ENCODE results near the gene GALK2. TPM values are rescaled to one million over a fixed set of nuclear protein-coding genes. Genes with fewer than 3 reads are reported as not detected.

The GALK2 gene
- total RNA-seq, 6 experiments from 2014 or later = 22.5 to 35.4 (median 29.4) TPM

DNA sequence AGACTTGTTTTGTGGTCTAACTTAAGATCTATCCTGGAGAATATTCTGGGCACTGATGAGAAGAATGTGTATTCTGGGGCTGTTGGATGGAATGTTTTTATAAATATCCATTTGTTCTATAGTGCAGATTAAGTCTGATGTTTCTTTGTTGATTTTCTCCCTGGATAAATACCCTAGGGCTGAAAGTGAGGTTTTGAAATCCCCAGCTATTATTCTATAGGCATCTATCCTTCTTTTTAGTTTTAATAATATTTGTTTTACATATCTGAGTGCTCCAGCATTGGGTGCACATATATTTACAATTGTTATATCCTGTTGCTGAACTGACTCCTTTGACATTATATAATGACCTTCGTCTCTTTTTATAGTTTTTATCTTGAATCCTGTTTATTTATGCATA, 42.9 kb downstream of the GALK2 start:
- no peak overlapping the region for H3K27ac ChIP-seq
- intact Hi-C loops (cut with DNase I) = no loop called here
- H3K9me3 ChIP-seq = no peaks in the 10 kb centered on the region
- no peaks in the 10 kb centered on the region for H3K4me1 ChIP-seq
- TF ChIP-seq, protein P1, sequence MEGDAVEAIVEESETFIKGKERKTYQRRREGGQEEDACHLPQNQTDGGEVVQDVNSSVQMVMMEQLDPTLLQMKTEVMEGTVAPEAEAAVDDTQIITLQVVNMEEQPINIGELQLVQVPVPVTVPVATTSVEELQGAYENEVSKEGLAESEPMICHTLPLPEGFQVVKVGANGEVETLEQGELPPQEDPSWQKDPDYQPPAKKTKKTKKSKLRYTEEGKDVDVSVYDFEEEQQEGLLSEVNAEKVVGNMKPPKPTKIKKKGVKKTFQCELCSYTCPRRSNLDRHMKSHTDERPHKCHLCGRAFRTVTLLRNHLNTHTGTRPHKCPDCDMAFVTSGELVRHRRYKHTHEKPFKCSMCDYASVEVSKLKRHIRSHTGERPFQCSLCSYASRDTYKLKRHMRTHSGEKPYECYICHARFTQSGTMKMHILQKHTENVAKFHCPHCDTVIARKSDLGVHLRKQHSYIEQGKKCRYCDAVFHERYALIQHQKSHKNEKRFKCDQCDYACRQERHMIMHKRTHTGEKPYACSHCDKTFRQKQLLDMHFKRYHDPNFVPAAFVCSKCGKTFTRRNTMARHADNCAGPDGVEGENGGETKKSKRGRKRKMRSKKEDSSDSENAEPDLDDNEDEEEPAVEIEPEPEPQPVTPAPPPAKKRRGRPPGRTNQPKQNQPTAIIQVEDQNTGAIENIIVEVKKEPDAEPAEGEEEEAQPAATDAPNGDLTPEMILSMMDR (IDR thresholded peaks at IDR 0.05) = no peak
- no peak for TF ChIP-seq POLR2A (IDR thresholded peaks at IDR 0.05)
- DNase-seq = no peak
- ATAC-seq = no peak
- 86% methylated on average over 1 of the region's 1 CpG for WGBS (ENCODE audit: insufficient coverage, low coverage, low lambda C conversion rate, missing lambda C conversion rate)
- H3K27me3 ChIP-seq = no peaks in the 10 kb centered on the region
- no peak overlapping the region for H3K4me3 ChIP-seq
- no peaks in the 10 kb centered on the region for H3K36me3 ChIP-seq

DNA sequence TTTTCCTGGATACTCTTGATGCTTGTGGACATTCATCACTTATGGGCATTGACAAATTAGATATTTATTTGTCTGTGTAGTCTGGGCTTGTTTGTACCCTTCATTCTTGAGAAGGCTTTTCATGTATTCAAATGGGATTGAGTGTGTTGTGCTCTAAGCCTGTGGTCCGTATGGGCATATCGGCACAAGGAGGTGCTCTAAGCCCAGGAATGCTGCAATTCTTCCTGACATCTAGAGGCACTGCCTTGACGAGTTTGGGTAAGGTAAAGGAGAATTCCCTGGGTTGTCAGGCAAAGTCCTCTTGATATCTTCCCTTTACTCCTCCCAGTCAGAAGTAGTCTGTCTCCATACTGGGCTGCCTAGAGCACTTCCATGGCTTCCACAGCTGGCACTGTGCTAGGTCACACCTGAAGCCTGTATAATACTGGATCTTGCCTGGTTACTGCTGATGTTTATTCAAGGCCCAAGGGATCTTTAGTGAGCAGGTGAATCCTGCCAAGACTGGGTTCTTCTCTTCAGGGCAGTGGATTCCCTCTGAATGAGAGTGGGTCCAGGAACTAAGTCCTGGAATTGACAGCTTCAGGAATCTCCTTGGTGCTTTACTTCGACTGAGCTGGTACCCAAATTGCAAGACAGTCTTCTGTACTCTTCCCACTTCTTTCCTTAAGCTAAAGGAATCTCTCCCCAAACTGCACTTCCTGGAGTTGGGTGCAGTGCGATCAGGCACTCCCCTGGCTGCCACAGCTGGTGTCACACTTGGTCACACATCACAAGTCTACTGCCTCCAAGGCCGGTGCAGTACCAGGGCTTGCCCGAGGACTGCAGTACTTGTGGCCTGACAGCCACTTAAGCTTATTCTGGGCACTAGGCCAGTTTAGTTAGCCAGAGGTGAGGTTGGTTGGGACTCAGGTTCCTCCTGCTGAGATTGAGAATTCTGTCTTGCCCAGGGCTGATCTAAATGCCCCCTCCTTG, 46.0 kb downstream of the GALK2 start:
- ATAC-seq (peak; percentile 43 to 59 (median 46)), DNase-seq (no peak)

DNA sequence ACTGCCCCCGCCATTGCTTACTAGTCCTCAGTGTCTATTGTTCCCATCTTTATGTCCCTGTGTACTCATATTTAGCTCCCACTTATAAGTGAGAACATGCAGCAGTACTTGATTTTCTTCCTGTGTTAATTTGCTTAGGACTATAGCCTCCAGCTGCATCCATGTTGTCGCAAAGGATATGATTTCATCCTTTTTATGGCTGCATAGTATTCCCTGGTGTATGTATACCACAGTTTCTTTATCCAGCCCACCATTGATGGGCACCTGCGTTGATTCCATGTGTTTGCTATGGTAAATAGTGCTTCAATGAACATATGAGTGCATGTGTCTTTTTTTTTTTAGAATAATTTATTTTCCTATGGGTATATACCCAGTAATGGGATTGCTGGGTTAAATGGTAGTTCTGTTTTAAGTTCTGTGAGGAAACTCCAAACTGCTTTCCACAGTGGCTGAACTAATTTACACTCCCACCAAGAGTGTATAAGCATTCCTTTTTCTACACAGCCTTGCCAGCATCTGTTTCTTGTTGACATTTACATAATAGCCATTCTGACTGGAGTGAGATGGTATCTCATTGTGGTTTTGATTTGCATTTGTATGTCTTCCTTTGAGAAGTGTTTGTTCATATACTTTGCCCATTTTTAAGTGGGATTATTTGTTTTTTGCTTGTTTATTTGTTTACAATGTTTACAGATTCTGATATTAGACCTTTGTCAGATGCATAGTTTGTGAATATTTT, 53.7 kb downstream of the GALK2 start:
- ATAC-seq (no peak), DNase-seq (no peak)
- H3K4me1 ChIP-seq = no peaks in the 10 kb centered on the region
- H3K4me3 ChIP-seq = no peak overlapping the region
- H3K27me3 ChIP-seq = no peaks in the 10 kb centered on the region
- intact Hi-C loops (cut with DNase I) = no loop called here
- no peaks in the 10 kb centered on the region for H3K36me3 ChIP-seq
- TF ChIP-seq, protein P1 (IDR thresholded peaks at IDR 0.05) = no peak
- TF ChIP-seq POLR2A (IDR thresholded peaks at IDR 0.05) = no peak
- no peak overlapping the region for H3K27ac ChIP-seq
- H3K9me3 ChIP-seq = no peaks in the 10 kb centered on the region
- 86% methylated on average over 2 of the region's 3 CpGs for WGBS (ENCODE audit: insufficient coverage, low coverage, low lambda C conversion rate, missing lambda C conversion rate)

More for the DNA sequence above, 46.0 kb downstream of the GALK2 start:
- TF ChIP-seq POLR2A (IDR thresholded peaks at IDR 0.05) = no peak
- TF ChIP-seq, protein P1 (IDR thresholded peaks at IDR 0.05) = no peak
- no peaks in the 10 kb centered on the region for H3K4me1 ChIP-seq
- no peak overlapping the region for H3K27ac ChIP-seq
- H3K9me3 ChIP-seq = no peaks in the 10 kb centered on the region
- intact Hi-C loops (cut with DNase I) = no loop called here
- H3K36me3 ChIP-seq = no peaks in the 10 kb centered on the region
- whole genome bisulfite sequencing (ENCODE audit: insufficient coverage, low coverage, low lambda C conversion rate, missing lambda C conversion rate) = 95% methylated on average over 3 of the region's 7 CpGs
- H3K4me3 ChIP-seq = no peak overlapping the region
- H3K27me3 ChIP-seq = no peaks in the 10 kb centered on the region

DNA sequence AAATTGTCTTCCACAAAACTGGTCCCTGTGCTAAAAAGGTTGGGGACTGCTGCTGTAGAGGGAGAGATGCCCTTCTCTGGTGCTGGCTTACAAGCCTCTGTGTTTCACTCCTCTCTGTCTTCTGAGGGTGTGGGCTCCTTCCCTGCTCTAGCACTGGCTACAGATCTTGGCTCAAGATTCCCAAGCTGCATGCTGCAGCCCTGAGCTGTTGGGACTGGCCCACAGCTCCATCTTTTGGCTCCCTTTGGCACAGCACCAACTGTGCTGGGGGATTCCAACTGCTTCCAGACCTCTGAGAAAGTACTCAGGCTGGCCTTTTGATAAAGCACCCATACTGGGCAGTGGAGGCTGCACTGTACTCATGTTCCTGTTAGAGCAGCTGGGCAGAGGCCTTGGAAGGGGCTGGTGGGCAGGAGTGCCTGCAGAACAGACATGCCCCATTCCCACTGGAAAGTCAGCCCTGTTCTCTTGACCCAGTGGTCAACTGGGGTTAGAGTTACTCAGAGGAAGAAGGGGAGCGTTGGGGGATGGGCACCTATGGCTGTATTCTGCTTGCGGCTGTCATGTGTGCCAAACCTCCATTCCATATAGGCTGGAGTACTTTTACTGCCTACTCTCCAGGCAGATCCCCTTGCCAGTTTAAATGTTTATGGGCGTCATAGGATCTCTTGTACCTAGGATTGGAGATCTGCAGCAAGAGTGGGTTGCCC, 55.7 kb downstream of the GALK2 start:
- Histone ChIP-seq H3K4me1 (no peaks in the 10 kb centered on the region), H3K4me3 (no peak overlapping the region), H3K27ac (no peak overlapping the region), H3K36me3 (no peaks in the 10 kb centered on the region), H3K27me3 (no peaks in the 10 kb centered on the region), H3K9me3 (no peaks in the 10 kb centered on the region)
- intact Hi-C loops (cut with DNase I) = no loop called here
- ATAC-seq (peak in 3 of 4 donors; percentile 11 to 25 (median 23)), DNase-seq (no peak)
- WGBS (ENCODE audit: insufficient coverage, low coverage, low lambda C conversion rate, missing lambda C conversion rate) = 100% methylated on average over 2 of the region's 3 CpGs
- TF ChIP-seq, protein P1 (IDR thresholded peaks at IDR 0.05) = no peak
- TF ChIP-seq POLR2A (IDR thresholded peaks at IDR 0.05) = no peak

Data from right lobe of liver (tissue), 6 donors.